ENCODE results near the gene CCL28. TPM values are rescaled to one million over a fixed set of nuclear protein-coding genes. Genes with fewer than 3 reads are reported as not detected.

The CCL28 gene
- total RNA-seq, 1 donor from 2014 or later = not detected

DNA sequence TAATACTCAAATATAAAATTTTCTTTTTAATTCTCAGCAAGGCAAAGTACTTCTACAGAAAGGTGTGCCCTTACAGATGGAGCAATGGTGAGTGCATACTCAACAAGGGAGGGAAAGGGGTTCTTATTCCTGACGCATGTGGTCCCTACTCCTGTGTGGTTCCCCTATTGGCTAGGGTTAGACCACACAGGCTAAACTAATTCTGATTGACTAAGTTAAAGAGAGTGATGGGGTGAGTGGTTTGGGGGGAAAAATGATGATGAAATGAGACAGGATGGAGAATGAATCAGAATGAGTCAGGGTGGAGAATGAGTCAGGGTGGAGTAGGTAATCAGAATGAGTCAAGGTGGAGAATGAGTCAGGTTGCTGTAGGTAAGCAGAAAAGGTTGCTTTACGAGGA, 76.0 kb downstream of the CCL28 start:
- Mint-ChIP-seq H3K27ac (no peak overlapping the region), H3K27me3 (ENCODE audit: insufficient read depth, low read depth) (no peaks in the 10 kb centered on the region), H3K36me3 (no peaks in the 10 kb centered on the region), H3K4me3 (no peak overlapping the region), H3K9me3 (peaks cover 24% of the 10 kb centered on the region), H3K4me1 (no peaks in the 10 kb centered on the region)
- Histone ChIP-seq H3K9me3 (ENCODE audit: low read depth) (no peaks in the 10 kb centered on the region), H3K4me1 (no peaks in the 10 kb centered on the region), H3K79me2 (ENCODE audit: low read depth) (no peaks in the 10 kb centered on the region), H3K27me3 (no peaks in the 10 kb centered on the region), H2AFZ (replicated peaks) (no peak overlapping the region), H3K36me3 (no peaks in the 10 kb centered on the region), H3K9ac (no peak overlapping the region), H3K4me2 (no peak overlapping the region), H3K4me3 (no peak overlapping the region), H3F3A (ENCODE audit: low read depth) (no peaks in the 10 kb centered on the region), H3K27ac (no peak overlapping the region), H4K20me1 (ENCODE audit: low read depth) (no peaks in the 10 kb centered on the region)
- no peak for TF ChIP-seq EZH2phosphoT487 (IDR thresholded peaks at IDR 0.05)
- no peak for TF ChIP-seq CTCF (IDR thresholded peaks at IDR 0.05)
- TF ChIP-seq EZH2 (IDR thresholded peaks at IDR 0.05) = no peak
- no peak for DNase-seq (ENCODE audit: low spot score)

- no peak for TF ChIP-seq EZH2phosphoT487 (IDR thresholded peaks at IDR 0.05)
- H3F3A ChIP-seq (ENCODE audit: low read depth) = no peaks in the 10 kb centered on the region
- Mint-ChIP-seq H3K27ac (no peak overlapping the region), H3K36me3 (no peaks in the 10 kb centered on the region), H3K27me3 (ENCODE audit: insufficient read depth, low read depth) (no peaks in the 10 kb centered on the region), H3K4me1 (no peaks in the 10 kb centered on the region), H3K4me3 (no peak overlapping the region), H3K9me3 (peaks cover 22% of the 10 kb centered on the region)
- no peaks in the 10 kb centered on the region for H3K9me3 ChIP-seq (ENCODE audit: low read depth)
- no peak overlapping the region for H3K27ac ChIP-seq
- H3K4me2 ChIP-seq = no peak overlapping the region
- no peaks in the 10 kb centered on the region for H3K4me1 ChIP-seq
- no peak for DNase-seq (ENCODE audit: low spot score)
- H4K20me1 ChIP-seq (ENCODE audit: low read depth) = no peaks in the 10 kb centered on the region
- no peaks in the 10 kb centered on the region for H3K79me2 ChIP-seq (ENCODE audit: low read depth)
- H3K9ac ChIP-seq = no peak overlapping the region
- H2AFZ ChIP-seq (replicated peaks) = no peak overlapping the region
- no peak overlapping the region for H3K4me3 ChIP-seq
- H3K27me3 ChIP-seq = no peaks in the 10 kb centered on the region
- H3K36me3 ChIP-seq = no peaks in the 10 kb centered on the region
Observed at GRCh38 chr5:43335681-43336080, 76.5 kb downstream of the CCL28 start.

- no peaks in the 10 kb centered on the region for H3K79me2 ChIP-seq (ENCODE audit: low read depth)
- Mint-ChIP-seq H3K4me1 (no peaks in the 10 kb centered on the region), H3K9me3 (peaks cover 17% of the 10 kb centered on the region), H3K4me3 (no peak overlapping the region), H3K36me3 (no peaks in the 10 kb centered on the region), H3K27me3 (ENCODE audit: insufficient read depth, low read depth) (no peaks in the 10 kb centered on the region), H3K27ac (no peak overlapping the region)
- no peak overlapping the region for H3K4me3 ChIP-seq
- no peak overlapping the region for H3K27ac ChIP-seq
- H3K9me3 ChIP-seq (ENCODE audit: low read depth) = no peaks in the 10 kb centered on the region
- no peaks in the 10 kb centered on the region for H3K4me1 ChIP-seq
- no peak overlapping the region for H3K4me2 ChIP-seq
- H3F3A ChIP-seq (ENCODE audit: low read depth) = no peaks in the 10 kb centered on the region
- H2AFZ ChIP-seq (replicated peaks) = no peak overlapping the region
- no peaks in the 10 kb centered on the region for H4K20me1 ChIP-seq (ENCODE audit: low read depth)
- H3K9ac ChIP-seq = no peak overlapping the region
- no peak for DNase-seq (ENCODE audit: low spot score)
- H3K36me3 ChIP-seq = no peaks in the 10 kb centered on the region
- TF ChIP-seq EZH2phosphoT487 (IDR thresholded peaks at IDR 0.05) (no peak), EZH2 (IDR thresholded peaks at IDR 0.05) (no peak), CTCF (IDR thresholded peaks at IDR 0.05) (no peak)
- no peaks in the 10 kb centered on the region for H3K27me3 ChIP-seq
Observed at GRCh38 chr5:43332401-43332800, 79.8 kb downstream of the CCL28 start.

Other genes starting within 250 kb of the CCL28 start
- not detected in 2 replicates for gene NIM1K, start 220.2 kb downstream of the CCL28 start, total RNA-seq (ENCODE audit: low replicate concordance)
- gene HMGCS1, start 99.0 kb downstream of the CCL28 start, total RNA-seq (ENCODE audit: low replicate concordance) = 221 and 274 TPM in 2 replicates
- 7.8 and 15.3 TPM in 2 replicates for gene TMEM267, start 71.5 kb upstream of the CCL28 start, total RNA-seq (ENCODE audit: low replicate concordance)
- gene C5orf34, start 102.8 kb upstream of the CCL28 start, total RNA-seq (ENCODE audit: low replicate concordance) = 17.2 TPM in 2 replicates
- gene PAIP1, start 144.7 kb upstream of the CCL28 start, total RNA-seq (ENCODE audit: low replicate concordance) = 151 and 213 TPM in 2 replicates
- gene NNT, start 190.8 kb upstream of the CCL28 start, total RNA-seq (ENCODE audit: low replicate concordance) = 24.3 and 56.3 TPM in 2 replicates

Data from neural progenitor cell (in vitro differentiated cells).